Colon (tissue), 2 donors: ENCODE results near the gene IQCK.

Experiments
- FAIRE-seq: peaks from 2 replicates; lab custom pipeline; 2012; peaks lifted over from hg19 to GRCh38; lab: Jason Lieb, UNC
- donor health status: control.
- donor health status: control.

The IQCK gene

GRCh38 chr16:19804538-19805323 is 86.7 kb downstream of the IQCK start:
- FAIRE-seq: no peak

DNA sequence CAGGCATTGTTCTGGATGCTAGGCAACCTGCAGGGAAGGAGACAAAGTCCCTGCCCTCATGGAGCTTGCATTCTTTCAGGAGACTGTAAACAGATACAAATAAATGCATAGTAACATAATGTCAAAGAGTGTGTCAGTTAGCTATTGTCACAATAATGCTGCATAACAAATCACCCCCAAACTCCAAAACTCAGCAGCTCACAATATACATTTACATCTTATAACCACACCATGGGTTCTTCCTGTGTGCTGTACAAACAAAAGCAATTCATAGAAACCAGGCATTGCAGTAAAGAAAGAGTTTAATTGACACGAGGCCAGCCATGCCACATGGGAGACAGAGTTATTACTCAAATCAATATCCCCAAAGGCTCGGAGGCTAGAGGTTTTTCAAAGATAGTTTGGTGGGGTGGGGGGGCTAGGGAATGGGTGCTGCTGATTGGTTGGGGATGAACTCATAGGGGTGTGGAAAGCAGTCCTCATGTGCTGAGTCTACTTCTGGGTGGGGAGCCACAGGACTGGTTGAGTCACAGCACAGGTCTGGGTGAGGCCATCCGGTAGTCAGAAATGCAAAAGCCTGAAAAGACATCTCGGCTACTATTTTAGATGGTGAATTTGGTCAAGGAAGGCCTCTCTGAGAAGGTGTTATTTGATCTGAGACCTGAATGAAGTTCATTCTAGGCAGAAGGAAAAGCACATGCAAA is 87.5 kb downstream of the IQCK start:
- no peak for FAIRE-seq

DNA sequence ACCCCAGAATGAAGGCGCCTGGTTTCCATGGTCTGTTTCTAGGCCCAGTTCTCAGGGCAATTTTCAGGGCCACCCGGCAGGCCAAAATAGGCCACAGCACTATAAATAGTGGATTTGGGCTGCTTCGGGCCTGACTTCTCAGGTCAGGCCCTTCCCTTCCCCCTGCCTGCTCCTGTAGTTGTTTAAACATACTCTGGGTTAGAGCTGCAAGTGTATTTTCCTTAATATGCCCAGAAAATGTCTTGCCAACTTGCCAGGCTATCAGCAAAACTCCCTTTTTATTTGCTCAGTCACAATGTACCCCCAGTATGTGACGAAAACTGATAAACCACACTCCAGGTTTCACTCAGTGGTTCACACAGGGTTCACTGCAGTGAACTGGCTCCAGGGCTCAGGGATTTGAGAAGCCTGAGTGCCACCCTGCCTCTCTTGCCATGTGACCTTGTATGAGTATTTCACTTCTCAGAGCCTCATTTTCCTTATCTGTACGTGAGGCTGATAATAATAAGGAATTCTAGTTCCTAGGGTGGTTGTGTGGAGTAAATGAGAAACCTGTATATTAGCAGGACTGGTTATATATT is 90.1 kb downstream of the IQCK start:
- FAIRE-seq: no peak

- no peak for FAIRE-seq
Measured at GRCh38 chr16:19809121-19809635, 91.1 kb downstream of the IQCK start.

DNA sequence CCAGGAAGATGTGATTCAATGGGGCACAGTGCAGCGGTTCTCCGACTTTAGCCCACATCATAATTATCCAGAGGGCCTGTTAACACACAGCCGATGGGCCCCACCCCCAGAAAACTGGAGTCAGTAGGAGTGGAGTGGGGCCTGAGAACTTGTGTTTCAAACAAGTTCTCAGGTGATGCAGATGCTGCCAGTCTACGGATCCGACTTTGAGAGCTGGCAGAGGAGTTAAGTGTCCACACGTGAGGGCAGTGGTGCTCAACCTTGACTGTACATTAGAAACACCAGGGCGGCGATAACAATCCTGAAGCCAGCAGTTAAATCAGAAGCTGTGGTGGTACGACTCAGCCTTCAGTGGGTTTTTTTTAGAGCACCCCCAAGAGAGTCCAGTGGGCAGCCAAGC is 91.6 kb downstream of the IQCK start:
- FAIRE-seq: no peak

DNA sequence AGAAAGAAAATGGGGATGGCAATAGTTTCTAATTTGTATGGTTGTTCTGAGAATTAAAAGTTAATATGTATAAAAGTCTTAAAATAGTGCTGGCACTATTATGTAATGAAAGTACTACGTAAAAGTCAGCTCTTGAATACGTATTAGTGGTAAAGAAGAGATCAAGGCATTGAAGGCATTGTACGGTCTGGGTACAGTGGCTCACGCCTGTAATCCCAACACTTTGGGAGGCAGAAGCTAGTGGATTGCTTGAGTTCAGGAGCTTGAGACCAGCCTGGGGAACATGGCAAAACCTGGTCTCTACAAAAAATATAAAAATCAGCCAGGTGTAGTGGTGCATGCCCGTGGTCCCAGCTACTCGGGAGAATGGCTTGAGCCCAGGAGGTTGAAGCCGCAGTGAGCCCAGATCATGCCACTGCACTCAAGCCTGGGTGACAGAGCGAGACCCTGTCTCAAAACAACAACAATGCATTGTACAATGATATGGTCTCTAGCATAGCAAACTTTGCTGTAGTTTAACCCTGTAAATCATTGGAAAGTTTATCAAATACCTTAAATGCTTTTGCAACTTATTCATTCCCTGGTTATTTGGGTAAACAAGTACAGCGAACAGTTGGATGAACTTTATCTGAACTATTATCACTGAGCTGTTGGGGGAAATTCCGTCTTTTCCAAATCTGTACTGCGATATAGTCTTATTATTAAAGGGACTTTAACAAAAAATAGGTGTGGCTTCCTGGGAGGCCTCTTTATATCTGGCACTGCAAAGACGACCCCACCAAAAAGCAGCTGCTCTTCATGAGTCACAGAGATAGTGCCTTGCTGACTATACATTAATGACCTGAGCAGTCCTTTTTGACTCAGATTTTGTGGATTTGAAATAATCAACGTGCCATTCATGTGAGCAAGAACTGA is 93.0 kb downstream of the IQCK start:
- no peak for FAIRE-seq

DNA sequence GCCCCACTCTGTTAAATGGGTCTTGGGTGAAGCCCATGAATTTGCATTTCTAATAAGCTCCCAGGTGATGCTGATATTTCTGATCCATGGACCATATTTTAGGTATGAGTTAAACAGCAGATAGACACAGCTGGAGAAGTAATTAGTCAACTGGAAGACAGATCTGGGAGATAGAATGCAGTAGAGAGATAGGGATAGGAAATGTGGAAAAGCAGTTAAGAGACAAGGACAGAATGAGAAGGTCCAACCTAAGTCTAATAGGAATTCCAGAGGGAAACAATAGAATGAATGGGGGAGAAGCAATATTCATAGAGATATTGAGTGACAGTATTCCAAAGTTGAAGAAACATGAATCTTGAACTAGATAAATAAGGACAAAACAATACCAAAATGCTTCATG is 94.9 kb downstream of the IQCK start:
- FAIRE-seq: no peak

DNA sequence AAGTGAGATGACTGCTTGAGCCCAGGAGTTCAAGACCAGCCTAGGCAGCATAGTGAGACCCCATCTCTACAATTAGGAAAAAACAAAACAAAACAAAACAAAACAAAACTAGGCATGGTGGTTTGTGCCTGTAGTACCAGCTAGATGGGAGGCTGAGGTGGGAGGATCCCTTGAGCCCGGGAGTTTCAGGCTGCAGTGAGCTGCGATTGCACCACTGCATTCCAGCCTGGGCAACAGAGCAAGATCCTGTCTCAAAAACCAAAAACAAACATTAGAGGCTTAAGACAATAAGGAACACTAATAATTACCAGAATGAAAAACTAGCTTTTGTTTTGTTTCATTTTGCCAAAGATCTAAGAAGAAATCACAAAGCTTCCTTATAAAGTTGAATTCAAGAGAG is 97.3 kb downstream of the IQCK start:
- no peak for FAIRE-seq

DNA sequence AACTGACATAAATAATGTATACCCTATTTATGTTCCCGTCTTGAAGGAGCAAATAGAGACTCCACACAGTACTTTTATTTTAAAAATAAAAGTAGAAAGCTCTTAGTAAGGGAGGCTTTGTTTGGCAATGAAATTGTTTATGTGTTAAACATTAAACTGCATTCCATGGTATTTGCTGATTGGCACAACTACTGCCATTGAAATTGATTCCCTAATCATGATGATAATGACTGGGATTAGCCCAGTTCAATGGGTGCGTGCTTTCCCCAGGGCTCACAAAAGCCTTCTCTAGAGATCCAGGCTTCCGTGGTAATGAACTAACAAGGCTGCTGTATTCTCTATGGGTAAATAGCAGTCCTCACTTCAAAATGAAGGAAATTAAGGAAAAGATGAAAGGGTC is 99.1 kb downstream of the IQCK start:
- no peak for FAIRE-seq

DNA sequence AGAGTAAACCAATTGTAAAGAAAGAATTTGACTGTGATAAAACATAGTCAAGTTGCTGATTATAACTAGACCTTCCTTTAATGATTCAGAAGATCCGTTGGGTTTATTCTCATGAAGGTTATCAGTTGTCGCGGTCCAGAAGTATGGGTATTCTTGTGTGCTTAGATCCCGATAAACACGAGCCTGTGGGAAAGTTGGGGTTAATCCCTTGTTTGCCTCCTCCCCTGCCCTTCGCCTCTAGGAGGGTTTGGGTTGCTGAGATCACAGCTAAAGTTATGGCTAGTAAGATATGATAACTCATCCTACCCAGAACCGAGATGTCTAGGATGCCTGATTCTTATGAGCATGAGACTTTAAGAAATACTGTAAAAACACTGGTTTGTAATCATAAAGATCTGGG is 99.8 kb downstream of the IQCK start:
- no peak for FAIRE-seq

- no peak for FAIRE-seq
Measured at GRCh38 chr16:19822533-19822932, 104.5 kb downstream of the IQCK start.

GRCh38 chr16:19823322-19823721 is 105.3 kb downstream of the IQCK start:
- FAIRE-seq: no peak

- no peak for FAIRE-seq
Measured at GRCh38 chr16:19824216-19824615, 106.1 kb downstream of the IQCK start.

GRCh38 chr16:19829844-19830692 is 112.0 kb downstream of the IQCK start:
- no peak for FAIRE-seq

DNA sequence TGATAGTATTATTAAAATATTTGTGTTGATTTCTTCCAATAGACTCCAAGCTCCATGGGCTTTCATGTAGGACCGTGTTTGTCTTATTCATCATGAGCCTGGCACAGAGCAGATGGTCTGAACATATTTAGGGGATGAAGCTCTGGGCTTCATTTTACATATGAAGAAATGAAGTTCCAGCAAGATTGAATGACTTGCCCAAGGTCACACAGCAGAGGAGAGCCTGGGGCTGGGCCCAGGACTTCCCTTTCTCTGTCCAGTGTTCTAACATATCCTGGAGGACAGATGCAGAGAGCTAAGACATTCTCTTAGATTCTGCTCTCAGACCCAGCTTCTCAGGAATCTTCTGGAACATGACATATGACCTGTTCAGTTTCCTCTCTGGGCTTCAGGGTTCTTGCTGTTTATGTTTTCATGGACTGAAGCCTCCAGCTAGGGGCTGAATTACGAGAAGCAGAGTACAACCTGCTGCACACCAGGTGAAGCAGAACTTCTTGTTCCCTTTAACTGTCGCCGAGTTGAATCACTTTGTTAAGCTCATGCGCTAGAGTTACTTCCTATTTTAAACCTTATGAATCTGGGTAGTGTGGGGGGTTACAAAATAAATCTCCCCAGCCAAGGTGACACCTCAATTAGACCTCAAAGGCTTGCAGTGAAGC is 113.0 kb downstream of the IQCK start:
- no peak for FAIRE-seq

DNA sequence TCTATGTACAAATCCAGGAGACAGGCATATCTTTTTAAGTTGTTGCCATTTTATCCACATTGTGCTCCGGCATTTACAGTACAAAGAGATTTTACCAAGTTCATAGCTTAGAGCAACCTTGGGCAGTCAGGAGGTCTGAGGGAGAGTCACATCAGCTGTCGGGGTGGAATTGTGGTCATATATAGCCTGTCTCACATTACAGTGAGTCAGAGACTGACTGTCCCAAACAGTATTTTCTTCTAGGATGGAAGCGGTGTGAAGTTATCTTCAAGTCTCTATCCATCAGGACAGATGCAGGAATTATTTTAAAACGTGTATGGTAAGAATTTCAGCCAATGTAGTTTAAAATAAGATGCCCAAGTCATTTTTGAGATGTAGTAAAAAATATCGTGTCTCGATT is 113.6 kb downstream of the IQCK start:
- no peak for FAIRE-seq

DNA sequence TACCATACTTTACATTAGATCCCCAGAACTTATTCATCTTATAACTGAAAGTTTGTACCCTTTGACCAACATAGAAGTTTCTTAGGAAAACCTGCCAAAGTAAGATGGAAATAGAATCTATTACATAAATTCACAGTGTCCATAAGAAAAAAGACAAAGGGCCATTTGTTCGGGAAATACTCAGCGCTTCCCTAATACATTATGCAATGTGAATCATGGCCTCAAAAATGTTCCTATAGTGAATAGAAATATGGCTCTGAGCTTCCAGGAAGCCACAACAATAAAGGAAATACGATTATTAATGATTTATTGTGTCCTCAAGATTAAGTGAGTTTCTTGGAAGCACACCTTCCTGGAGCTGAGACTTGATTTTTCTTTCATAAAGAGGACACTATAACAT is 115.1 kb downstream of the IQCK start:
- no peak for FAIRE-seq

- FAIRE-seq: no peak
Measured at GRCh38 chr16:19833581-19833980, 115.5 kb downstream of the IQCK start.

DNA sequence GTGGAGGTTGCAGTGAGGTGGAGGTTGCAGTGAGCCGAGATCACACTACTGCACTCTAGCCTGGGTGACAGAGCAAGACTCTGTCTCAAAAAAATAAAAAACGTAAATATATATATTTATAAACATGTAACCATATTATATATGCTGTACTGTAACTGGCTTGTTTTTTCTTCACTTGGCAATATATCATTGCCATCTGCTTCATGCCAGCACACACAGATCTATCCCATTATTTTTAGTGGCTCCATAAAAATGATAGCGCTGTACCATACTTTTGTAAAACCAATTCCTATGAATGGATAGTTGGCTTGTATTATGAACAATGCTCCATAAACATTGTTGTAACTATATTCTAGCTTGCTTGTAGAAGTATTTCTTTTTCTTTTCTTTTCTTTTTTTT is 117.1 kb downstream of the IQCK start:
- no peak for FAIRE-seq

GRCh38 chr16:19835968-19836421 is 117.9 kb downstream of the IQCK start:
- FAIRE-seq: no peak
